ENCODE data around the gene NPHP4.
"Not testable (repeated sequence)": the region's sequence is repeated elsewhere in the genome, so short reads cannot be mapped to it uniquely, and the experiment has no call there.

Gene NPHP4

GRCh38 chr1:5908461-5909375, 83.5 kb downstream of the NPHP4 start:
- DNase-seq: no peak

- no peak for DNase-seq
These were observed 84.3 kb downstream of the NPHP4 start for GRCh38 chr1:5907966-5908365.

- no peak for DNase-seq
These were observed 84.8 kb downstream of the NPHP4 start for GRCh38 chr1:5907386-5907785.

- no peak for DNase-seq
These were observed 85.3 kb downstream of the NPHP4 start for GRCh38 chr1:5906966-5907365.

- no peak for DNase-seq
These were observed 86.1 kb downstream of the NPHP4 start for GRCh38 chr1:5906116-5906515.

- no peak for DNase-seq
These were observed 86.8 kb downstream of the NPHP4 start for GRCh38 chr1:5905436-5905835.

GRCh38 chr1:5904551-5904950, 87.7 kb downstream of the NPHP4 start:
- DNase-seq: no peak

- no peak for DNase-seq
These were observed 88.5 kb downstream of the NPHP4 start for GRCh38 chr1:5903680-5904079.

- no peak for DNase-seq
These were observed 89.2 kb downstream of the NPHP4 start for GRCh38 chr1:5903031-5903430.

GRCh38 chr1:5901841-5902240, 90.4 kb downstream of the NPHP4 start:
- no peak for DNase-seq

GRCh38 chr1:5901150-5901549, 91.1 kb downstream of the NPHP4 start:
- DNase-seq: no peak

- DNase-seq: no peak
These were observed 94.0 kb downstream of the NPHP4 start for GRCh38 chr1:5898266-5898665.

- DNase-seq: no peak
These were observed 95.2 kb downstream of the NPHP4 start for GRCh38 chr1:5896706-5897660.

GRCh38 chr1:5895446-5896406, 96.5 kb downstream of the NPHP4 start:
- no peak for DNase-seq

- not testable (repeated sequence) for DNase-seq
These were observed 98.4 kb downstream of the NPHP4 start for GRCh38 chr1:5893699-5894278.

GRCh38 chr1:5892329-5892728, 99.9 kb downstream of the NPHP4 start:
- DNase-seq: no peak

- DNase-seq: no peak
These were observed 100.5 kb downstream of the NPHP4 start for GRCh38 chr1:5891736-5892135.

GRCh38 chr1:5891137-5891536, 101.1 kb downstream of the NPHP4 start:
- no peak for DNase-seq

- DNase-seq: no peak
These were observed 101.7 kb downstream of the NPHP4 start for GRCh38 chr1:5890346-5891106.

GRCh38 chr1:5889901-5890300, 102.3 kb downstream of the NPHP4 start:
- no peak for DNase-seq

GRCh38 chr1:5889462-5889861, 102.8 kb downstream of the NPHP4 start:
- no peak for DNase-seq
